Suprapubic skin (tissue), 4 donors: ENCODE results near the gene RMI2. TPM values are rescaled to one million over a fixed set of nuclear protein-coding genes. Genes with fewer than 3 reads are reported as not detected.

Source experiments
- DNase-seq, 2 donors: peaks; one replicate each; pipeline ENCODE4 v3.0.0-alpha.2; 2019; ENCODE audit warnings: low spot score in 2 of 2
- H3K27ac ChIP-seq: fragments of 200-600 bp; sonication (generic); one replicate; pipeline ENCODE4 v1.5.1; 2019
- H3K27me3 ChIP-seq: fragments of 200-600 bp; sonication (generic); one replicate; pipeline ENCODE4 v1.5.1; 2019
- H3K36me3 ChIP-seq: fragments of 200-600 bp; sonication (generic); one replicate; pipeline ENCODE4 v1.5.1; 2019
- H3K4me1 ChIP-seq: fragments of 200-600 bp; sonication (generic); one replicate; pipeline ENCODE4 v1.5.1; 2019
- H3K4me3 ChIP-seq: fragments of 200-600 bp; sonication (generic); one replicate; pipeline ENCODE4 v1.5.1; 2019; ENCODE audit warnings: mild to moderate bottlenecking
- H3K9me3 ChIP-seq: fragments of 200-600 bp; sonication (generic); one replicate; pipeline ENCODE4 v1.5.1; 2019
- EP300 ChIP-seq: sonication (generic); formaldehyde crosslinking; IDR thresholded peaks from one replicate; pipeline ENCODE4 v1.6.1; 2017; ENCODE audit warnings: antibody characterized with exemption
- POLR2A ChIP-seq, 2 donors: fragments of 450-650 bp; IDR thresholded peaks; one replicate each; pipeline ENCODE4 v1.6.1; 2017; ENCODE audit warnings: antibody characterized with exemption in 2 of 2, mild to moderate bottlenecking in 2 of 2, moderate library complexity in 2 of 2
- POLR2AphosphoS5 ChIP-seq, 3 donors: sonication (generic); formaldehyde crosslinking; IDR thresholded peaks; one replicate each; pipeline ENCODE4 v1.6.1; 2017; ENCODE audit warnings: antibody characterized with exemption in 3 of 3
- WGBS: methylation state at CpG from one replicate; pipeline ENCODE4 v1.1.5; 2018; 5-methylcytosine and 5-hydroxymethylcytosine counted together
- total RNA-seq, 4 donors: library from RNA; depleted of rRNA; stranded (reverse); fragments of >200 nt; gene quantifications; one replicate each; pipeline ENCODE4 v1.1.0, GENCODE V29; 2016
- TF ChIP-seq, protein P1 (sequence below), 2 donors: fragments of 200-600 bp in 1 of 2; fragments of 450-650 bp in 1 of 2; sonication (generic) in 1 of 2; IDR thresholded peaks; one replicate each; pipeline ENCODE4 v1.5.1; 2016 to 2019; ENCODE audit warnings: antibody characterized with exemption in 2 of 2, mild to moderate bottlenecking in 1 of 2, moderate library complexity in 1 of 2

RMI2 gene
- total RNA-seq, 4 donors from 2014 or later: 2.7 to 7.7 (median 6.4) TPM

DNA sequence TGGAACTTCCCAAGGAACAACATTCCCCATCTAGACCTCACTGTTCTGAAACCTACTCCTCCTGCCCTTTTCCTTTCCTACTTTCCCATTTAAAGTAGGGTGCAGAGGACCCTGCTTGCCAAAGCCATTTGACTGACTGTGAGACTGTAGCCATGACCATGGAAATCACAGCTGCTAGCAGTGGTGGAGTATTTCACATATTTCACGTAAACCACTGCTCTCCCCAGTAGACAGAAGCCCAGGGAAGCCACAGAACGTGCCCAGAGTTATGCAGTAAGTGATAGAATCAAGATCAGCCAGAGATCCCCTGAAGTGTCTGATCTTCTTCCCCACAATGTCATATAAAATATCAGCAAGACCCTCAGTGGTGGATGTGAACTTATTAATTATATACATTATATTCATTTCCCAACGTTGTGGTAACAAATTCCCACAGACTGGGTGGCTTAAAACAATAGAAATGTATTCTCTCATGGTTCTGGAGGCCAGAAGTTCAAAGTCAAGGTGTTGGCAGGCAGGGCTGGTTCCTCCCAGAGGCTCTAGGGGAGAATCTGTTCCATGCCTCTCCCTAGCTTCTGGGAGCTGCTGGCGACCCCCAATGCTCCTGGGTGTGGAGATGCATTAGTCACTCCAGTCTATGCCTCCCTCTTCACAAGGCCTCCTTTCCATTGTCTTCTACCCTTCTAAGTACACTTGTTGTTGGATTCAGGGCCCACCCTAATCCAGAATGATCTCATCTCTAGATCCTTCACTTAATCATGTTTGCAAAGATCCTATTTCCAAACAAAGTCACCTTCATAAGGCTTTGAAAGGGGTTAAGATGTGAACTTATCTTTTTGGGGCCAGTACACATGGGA is 43.4 kb upstream of the RMI2 start:
- no peak overlapping the region for H3K27ac ChIP-seq

DNA sequence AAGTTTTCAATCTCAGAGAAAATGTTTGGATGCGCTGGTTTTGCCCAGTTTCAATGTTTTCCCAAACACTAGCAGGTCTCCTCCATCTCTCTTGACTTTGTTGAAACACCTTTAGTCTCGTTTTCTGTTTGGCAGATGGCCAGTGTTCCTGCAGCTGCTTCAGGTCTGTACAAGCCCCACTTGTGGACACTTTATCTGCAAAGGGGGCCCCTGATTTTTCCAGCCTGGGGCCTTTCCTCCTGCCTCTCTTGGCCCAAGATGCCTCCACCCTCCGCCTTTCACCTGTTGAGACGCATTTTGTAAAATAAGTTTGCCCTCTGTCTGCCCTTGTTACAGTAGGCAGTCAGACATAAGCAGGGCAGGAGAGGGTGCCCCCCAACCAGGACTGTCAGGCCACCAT is 42.3 kb upstream of the RMI2 start:
- DNase-seq: no peak
- WGBS: 51% methylated on average over 4 of the region's 4 CpGs
- Histone ChIP-seq H3K4me1 (peaks cover 7% of the 10 kb centered on the region), H3K27me3 (no peaks in the 10 kb centered on the region), H3K9me3 (no peaks in the 10 kb centered on the region), H3K36me3 (no peaks in the 10 kb centered on the region), H3K4me3 (no peak overlapping the region), H3K27ac (no peak overlapping the region)
- no peak for TF ChIP-seq EP300
- TF ChIP-seq POLR2A (IDR thresholded peaks at IDR 0.05): no peak
- TF ChIP-seq, protein P1, sequence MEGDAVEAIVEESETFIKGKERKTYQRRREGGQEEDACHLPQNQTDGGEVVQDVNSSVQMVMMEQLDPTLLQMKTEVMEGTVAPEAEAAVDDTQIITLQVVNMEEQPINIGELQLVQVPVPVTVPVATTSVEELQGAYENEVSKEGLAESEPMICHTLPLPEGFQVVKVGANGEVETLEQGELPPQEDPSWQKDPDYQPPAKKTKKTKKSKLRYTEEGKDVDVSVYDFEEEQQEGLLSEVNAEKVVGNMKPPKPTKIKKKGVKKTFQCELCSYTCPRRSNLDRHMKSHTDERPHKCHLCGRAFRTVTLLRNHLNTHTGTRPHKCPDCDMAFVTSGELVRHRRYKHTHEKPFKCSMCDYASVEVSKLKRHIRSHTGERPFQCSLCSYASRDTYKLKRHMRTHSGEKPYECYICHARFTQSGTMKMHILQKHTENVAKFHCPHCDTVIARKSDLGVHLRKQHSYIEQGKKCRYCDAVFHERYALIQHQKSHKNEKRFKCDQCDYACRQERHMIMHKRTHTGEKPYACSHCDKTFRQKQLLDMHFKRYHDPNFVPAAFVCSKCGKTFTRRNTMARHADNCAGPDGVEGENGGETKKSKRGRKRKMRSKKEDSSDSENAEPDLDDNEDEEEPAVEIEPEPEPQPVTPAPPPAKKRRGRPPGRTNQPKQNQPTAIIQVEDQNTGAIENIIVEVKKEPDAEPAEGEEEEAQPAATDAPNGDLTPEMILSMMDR (IDR thresholded peaks at IDR 0.05): no peak
- TF ChIP-seq POLR2AphosphoS5 (IDR thresholded peaks at IDR 0.05): no peak

More for the DNA sequence above, 43.4 kb upstream of the RMI2 start:
- H3K27me3 ChIP-seq: no peaks in the 10 kb centered on the region
- DNase-seq: no peak
- no peak for TF ChIP-seq EP300
- no peak for TF ChIP-seq POLR2A (IDR thresholded peaks at IDR 0.05)
- TF ChIP-seq, protein P1 (IDR thresholded peaks at IDR 0.05): no peak
- TF ChIP-seq POLR2AphosphoS5 (IDR thresholded peaks at IDR 0.05): no peak
- 65% methylated on average over 4 of the region's 4 CpGs for WGBS
- no peaks in the 10 kb centered on the region for H3K9me3 ChIP-seq
- peaks cover 18% of the 10 kb centered on the region for H3K4me1 ChIP-seq
- H3K36me3 ChIP-seq: no peaks in the 10 kb centered on the region
- H3K4me3 ChIP-seq: no peak overlapping the region

DNA sequence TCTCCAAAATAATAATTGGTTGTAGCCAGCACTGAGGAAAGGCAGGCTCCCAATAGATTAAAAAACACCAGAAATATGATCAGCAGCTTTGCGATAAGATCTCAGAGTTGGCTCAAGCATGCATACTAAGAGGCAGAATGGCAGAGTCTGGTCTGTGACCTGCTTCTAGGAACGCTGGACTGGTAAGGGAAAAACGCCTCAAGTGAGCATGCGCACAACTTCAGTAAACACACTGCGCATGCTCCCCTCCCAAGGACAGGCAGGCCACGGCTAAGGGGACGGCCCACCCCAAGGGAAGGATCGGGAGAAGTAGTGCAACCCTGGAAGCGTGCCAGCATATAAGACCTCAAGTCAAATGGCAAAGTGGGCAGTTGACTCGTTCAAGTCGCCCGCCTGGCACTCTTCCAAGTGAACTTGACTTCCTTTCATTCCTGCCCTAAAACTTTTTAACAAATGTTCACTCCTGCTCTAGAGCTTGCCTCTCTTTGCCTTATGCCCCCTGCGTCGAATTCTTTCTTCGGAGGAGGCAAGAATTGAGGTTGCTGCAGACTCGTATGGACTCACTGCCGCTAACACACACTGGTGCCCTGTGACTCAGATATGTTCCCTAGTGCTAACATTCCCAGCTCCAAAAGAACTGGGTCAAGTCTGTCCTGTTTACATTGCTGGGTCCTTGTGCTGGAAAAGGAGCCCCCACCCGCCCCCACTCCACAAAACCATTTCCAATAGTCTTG is 41.7 kb upstream of the RMI2 start:
- Histone ChIP-seq H3K27me3 (no peaks in the 10 kb centered on the region), H3K9me3 (no peaks in the 10 kb centered on the region), H3K36me3 (no peaks in the 10 kb centered on the region), H3K27ac (no peak overlapping the region), H3K4me3 (no peak overlapping the region), H3K4me1 (peaks cover 5% of the 10 kb centered on the region)
- 57% methylated on average over 18 of the region's 18 CpGs for WGBS
- no peak for DNase-seq
- TF ChIP-seq, protein P1 (IDR thresholded peaks at IDR 0.05): no peak
- no peak for TF ChIP-seq EP300
- TF ChIP-seq POLR2A (IDR thresholded peaks at IDR 0.05): no peak
- no peak for TF ChIP-seq POLR2AphosphoS5 (IDR thresholded peaks at IDR 0.05)

DNA sequence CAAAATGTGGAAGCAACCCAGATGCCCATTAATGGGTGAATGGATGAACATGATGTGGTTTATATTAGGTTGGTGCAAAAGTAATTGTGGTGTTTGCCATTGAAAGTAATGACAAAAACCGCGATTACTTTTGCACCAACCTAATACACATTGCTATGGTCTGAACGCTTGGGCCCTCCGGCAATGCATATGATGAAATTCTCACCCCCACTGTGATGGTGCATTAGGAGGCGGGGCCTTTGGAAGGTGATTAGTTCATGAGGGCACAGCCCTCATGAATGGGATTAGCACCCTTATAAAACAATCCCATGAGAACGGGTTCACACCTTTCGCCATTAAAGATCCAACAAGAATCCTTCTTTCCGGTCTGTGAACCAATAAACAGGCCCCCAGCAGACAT is 38.9 kb upstream of the RMI2 start:
- no peak overlapping the region for H3K4me3 ChIP-seq
- H3K27ac ChIP-seq: no peak overlapping the region
- H3K27me3 ChIP-seq: no peaks in the 10 kb centered on the region
- H3K36me3 ChIP-seq: no peaks in the 10 kb centered on the region
- 89% methylated on average over 8 of the region's 8 CpGs for WGBS
- H3K4me1 ChIP-seq: peaks cover 5% of the 10 kb centered on the region
- no peaks in the 10 kb centered on the region for H3K9me3 ChIP-seq
- TF ChIP-seq EP300 (no peak), POLR2AphosphoS5 (IDR thresholded peaks at IDR 0.05) (no peak), POLR2A (IDR thresholded peaks at IDR 0.05) (no peak)
- TF ChIP-seq, protein P1 (IDR thresholded peaks at IDR 0.05): no peak
- no peak for DNase-seq
